ENCODE results near the gene RTN4RL2. TPM values are rescaled to one million over a fixed set of nuclear protein-coding genes. Genes with fewer than 3 reads are reported as not detected.

Gene RTN4RL2
- total and polyA plus RNA-seq, 12 donors, result 0.24 to 2.1 (median 0.71) TPM; not detected in 3

GRCh38 chr11:57508341-57509170 lies 48.2 kb downstream of the RTN4RL2 start:
- 71 to 82% (median 74%) methylated on average over 7 of the region's 7 CpGs for WGBS, 4 donors

GRCh38 chr11:57511741-57512430 lies 51.6 kb downstream of the RTN4RL2 start:
- no peak overlapping the region for H3K4me3 ChIP-seq
- H3K36me3 ChIP-seq (replicated peaks in 1 of 2), result no peaks in the 10 kb centered on the region
- H3K27me3 ChIP-seq, result no peaks in the 10 kb centered on the region
- H3K9me3 ChIP-seq (replicated peaks in 1 of 3), result no peaks in the 10 kb centered on the region
- WGBS, 4 donors, result 84 to 99% (median 96%) methylated on average over 6 of the region's 6 CpGs
- DNase-seq, result no peak
- H3K27ac ChIP-seq, result no peak overlapping the region
- TF ChIP-seq CTCF (IDR thresholded peaks at IDR 0.05), result no peak
- TF ChIP-seq POLR2A (IDR thresholded peaks at IDR 0.05), result no peak
- intact Hi-C loops (cut with DNase I), result no loop called here
- H3K4me1 ChIP-seq (replicated peaks in 1 of 2), result peaks cover 7 to 14% of the 10 kb centered on the region in 2 donors

More at GRCh38 chr11:57508341-57509170, 48.2 kb downstream of the RTN4RL2 start:
- Histone ChIP-seq H3K9me3 (replicated peaks in 1 of 3) (no peaks in the 10 kb centered on the region), H3K4me3 (no peak overlapping the region), H3K27me3 (no peaks in the 10 kb centered on the region), H3K36me3 (replicated peaks in 1 of 2) (no peaks in the 10 kb centered on the region), H3K27ac (no peak overlapping the region), H3K4me1 (replicated peaks in 1 of 2) (no peaks in the 10 kb centered on the region)
- TF ChIP-seq POLR2A (IDR thresholded peaks at IDR 0.05), result no peak
- no peak for TF ChIP-seq CTCF (IDR thresholded peaks at IDR 0.05)
- no peak for DNase-seq
- intact Hi-C loops (cut with DNase I), result no loop called here

- Histone ChIP-seq H3K36me3 (replicated peaks in 1 of 2) (no peaks in the 10 kb centered on the region), H3K4me3 (no peak overlapping the region), H3K9me3 (replicated peaks in 1 of 3) (no peaks in the 10 kb centered on the region), H3K4me1 (replicated peaks in 1 of 2) (peaks cover 7 to 14% of the 10 kb centered on the region in 2 donors), H3K27ac (no peak overlapping the region), H3K27me3 (no peaks in the 10 kb centered on the region)
- TF ChIP-seq CTCF (IDR thresholded peaks at IDR 0.05), result no peak
- no peak for TF ChIP-seq POLR2A (IDR thresholded peaks at IDR 0.05)
- WGBS, 4 donors, result 90 to 92% (median 91%) methylated on average over 12 of the region's 12 CpGs
- DNase-seq, result no peak
- intact Hi-C loops (cut with DNase I), result no loop called here
Observed at GRCh38 chr11:57512646-57513451, 52.5 kb downstream of the RTN4RL2 start.

GRCh38 chr11:57513452-57513795 lies 53.1 kb downstream of the RTN4RL2 start:
- TF ChIP-seq CTCF (IDR thresholded peaks at IDR 0.05), result no peak
- TF ChIP-seq POLR2A (IDR thresholded peaks at IDR 0.05), result no peak
- no peak overlapping the region for H3K4me3 ChIP-seq

More at GRCh38 chr11:57513452-57513795, 53.1 kb downstream of the RTN4RL2 start:
- no peak for DNase-seq
- H3K27ac ChIP-seq, result no peak overlapping the region
- no peaks in the 10 kb centered on the region for H3K36me3 ChIP-seq (replicated peaks in 1 of 2)
- H3K4me1 ChIP-seq (replicated peaks in 1 of 2), result peaks cover 7 to 14% of the 10 kb centered on the region in 2 donors
- intact Hi-C loops (cut with DNase I), result no loop called here
- WGBS, 4 donors, result 46 to 71% (median 58%) methylated on average over 1 of the region's 1 CpG
- no peaks in the 10 kb centered on the region for H3K27me3 ChIP-seq
- H3K9me3 ChIP-seq (replicated peaks in 1 of 3), result no peaks in the 10 kb centered on the region
